LNCAP (cell line): Measurements from ENCODE around the gene RAB15.

Experiments
- CTCF ChIP-seq: fragments of 450-650 bp; IDR thresholded peaks from 2 replicates; pipeline ENCODE4 v1.5.1; 2017; ENCODE audit warnings: mild to moderate bottlenecking

Gene RAB15

GRCh38 chr14:64971491-64971942 lies 619 bp downstream of the RAB15 start:
- TF ChIP-seq CTCF = no peak

GRCh38 chr14:64970776-64971477 lies 1.2 kb downstream of the RAB15 start:
- TF ChIP-seq CTCF = no peak

GRCh38 chr14:64970041-64970440 lies 2.1 kb downstream of the RAB15 start:
- no peak for TF ChIP-seq CTCF

GRCh38 chr14:64968651-64969050 lies 3.5 kb downstream of the RAB15 start:
- no peak for TF ChIP-seq CTCF

- no peak for TF ChIP-seq CTCF
Measured at GRCh38 chr14:64968167-64968566, 4.0 kb downstream of the RAB15 start.

- no peak for TF ChIP-seq CTCF
Measured at GRCh38 chr14:64966976-64967375, 5.2 kb downstream of the RAB15 start.

GRCh38 chr14:64965356-64966000 lies 6.7 kb downstream of the RAB15 start:
- TF ChIP-seq CTCF = no peak
